HEK293T (cell line): ENCODE data around the gene EPHB1.

ENCODE experiments used
- CTCF ChIA-PET: fragments of 350-600 bp; formaldehyde crosslinking; extraction: SDS; loops from one replicate; lab custom pipeline; 2021; ENCODE audit warnings: antibody characterized with exemption, inconsistent platforms; lab: Yijun Ruan, JAX
- POLR2A ChIA-PET: fragments of 350-600 bp; formaldehyde crosslinking; extraction: SDS; loops from one replicate; lab custom pipeline; 2020; ENCODE audit warnings: antibody characterized with exemption, inconsistent platforms; lab: Yijun Ruan, JAX
- DNase-seq: peaks from one replicate; pipeline ENCODE4 v3.0.0; 2012; ENCODE audit warnings: mixed read lengths; ENCODE audit errors: extremely low spot score
- ARNT ChIP-seq: fragments of 450-650 bp; IDR thresholded peaks from 2 replicates; pipeline ENCODE4 v1.6.1; 2017; ENCODE audit warnings: mild to moderate bottlenecking
- BHLHE40 ChIP-seq: fragments of 450-650 bp; IDR thresholded peaks from 2 replicates; pipeline ENCODE4 v1.6.1; 2016; ENCODE audit warnings: mild to moderate bottlenecking, moderate library complexity, borderline replicate concordance
- CTBP1 ChIP-seq: fragments of 450-650 bp; IDR thresholded peaks from 2 replicates; pipeline ENCODE4 v1.6.1; 2016; ENCODE audit warnings: borderline replicate concordance
- ELF4 ChIP-seq: fragments of 450-650 bp; IDR thresholded peaks from 2 replicates; pipeline ENCODE4 v1.6.1; 2017; ENCODE audit warnings: antibody characterized with exemption
- FOXA1 ChIP-seq: fragments of 450-650 bp; IDR thresholded peaks from 2 replicates; pipeline ENCODE4 v1.6.1; 2016; ENCODE audit warnings: mild to moderate bottlenecking
- FOXK2 ChIP-seq: fragments of 450-650 bp; IDR thresholded peaks from 2 replicates; pipeline ENCODE4 v1.6.1; 2016; ENCODE audit warnings: mild to moderate bottlenecking
- FOXM1 ChIP-seq: fragments of 450-650 bp; IDR thresholded peaks from 2 replicates; pipeline ENCODE4 v1.6.1; 2017; ENCODE audit warnings: mild to moderate bottlenecking, borderline replicate concordance
- HDGF ChIP-seq: fragments of 450-650 bp; IDR thresholded peaks from 2 replicates; pipeline ENCODE4 v1.6.1; 2017; ENCODE audit warnings: antibody characterized with exemption, borderline replicate concordance
- L3MBTL2 ChIP-seq: fragments of 450-650 bp; conservative IDR thresholded peaks from 2 replicates; pipeline ENCODE4 v1.6.1; 2016; ENCODE audit warnings: mild to moderate bottlenecking
- LEF1 ChIP-seq: fragments of 450-650 bp; IDR thresholded peaks from 2 replicates; pipeline ENCODE4 v1.6.1; 2017; ENCODE audit warnings: mild to moderate bottlenecking, borderline replicate concordance
- NFRKB ChIP-seq: fragments of 450-650 bp; IDR thresholded peaks from 2 replicates; pipeline ENCODE4 v1.6.1; 2016; ENCODE audit warnings: mild to moderate bottlenecking, moderate library complexity
- PKNOX1 ChIP-seq: fragments of 450-650 bp; IDR thresholded peaks from 2 replicates; pipeline ENCODE4 v1.6.1; 2016
- SP1 ChIP-seq: fragments of 450-650 bp; IDR thresholded peaks from 2 replicates; pipeline ENCODE4 v1.6.1; 2017
- SUZ12 ChIP-seq: fragments of 450-650 bp; IDR thresholded peaks from 2 replicates; pipeline ENCODE4 v1.6.1; 2016; ENCODE audit warnings: mild to moderate bottlenecking
- TARDBP ChIP-seq: fragments of 450-650 bp; IDR thresholded peaks from 2 replicates; pipeline ENCODE4 v1.6.1; 2016
- ZNF384 ChIP-seq: fragments of 450-650 bp; IDR thresholded peaks from 2 replicates; pipeline ENCODE4 v1.6.1; 2016

EPHB1 gene

GRCh38 chr3:134916276-134916961 is 121.4 kb downstream of the EPHB1 start:
- ChIA-PET POLR2A (no interaction called here), CTCF (no interaction called here)
- no peak for DNase-seq
- TF ChIP-seq NFRKB (no peak), ARNT (no peak), CTBP1 (no peak), FOXA1 (no peak), FOXK2 (no peak), L3MBTL2 (no peak), SP1 (no peak), FOXM1 (no peak), LEF1 (no peak), ELF4 (no peak), HDGF (no peak), SUZ12 (no peak), BHLHE40 (no peak)

- POLR2A ChIA-PET: no interaction called here
- no peak for TF ChIP-seq HDGF
- TF ChIP-seq SP1: no peak
- no peak for TF ChIP-seq SUZ12
- CTCF ChIA-PET: no interaction called here
- no peak for DNase-seq
Observed at GRCh38 chr3:134917631-134918030, 122.6 kb downstream of the EPHB1 start.

- TF ChIP-seq SUZ12: no peak
- TF ChIP-seq TARDBP: no peak
- TF ChIP-seq FOXA1: no peak
- no peak for TF ChIP-seq HDGF
- TF ChIP-seq ARNT: no peak
- TF ChIP-seq NFRKB: no peak
- no peak for TF ChIP-seq PKNOX1
- no peak for TF ChIP-seq L3MBTL2
- no peak for TF ChIP-seq SP1
- TF ChIP-seq BHLHE40: no peak
- ChIA-PET POLR2A (no interaction called here), CTCF (no interaction called here)
- no peak for DNase-seq
Observed at GRCh38 chr3:134918441-134918840, 123.4 kb downstream of the EPHB1 start.

- POLR2A ChIA-PET: no interaction called here
- CTCF ChIA-PET: no interaction called here
- DNase-seq: no peak
- no peak for TF ChIP-seq L3MBTL2
- no peak for TF ChIP-seq PKNOX1
- TF ChIP-seq CTBP1: no peak
- no peak for TF ChIP-seq FOXK2
- no peak for TF ChIP-seq SP1
- no peak for TF ChIP-seq ARNT
- no peak for TF ChIP-seq ZNF384
- no peak for TF ChIP-seq ELF4
- TF ChIP-seq FOXM1: no peak
- TF ChIP-seq HDGF: no peak
- no peak for TF ChIP-seq SUZ12
- TF ChIP-seq LEF1: no peak
- no peak for TF ChIP-seq FOXA1
- TF ChIP-seq NFRKB: no peak
Observed at GRCh38 chr3:134922101-134922500, 127.0 kb downstream of the EPHB1 start.

GRCh38 chr3:134922866-134923265 is 127.8 kb downstream of the EPHB1 start:
- POLR2A ChIA-PET: no interaction called here

GRCh38 chr3:134923286-134923685 is 128.2 kb downstream of the EPHB1 start:
- DNase-seq: no peak
- ChIA-PET POLR2A (no interaction called here), CTCF (no interaction called here)
- TF ChIP-seq L3MBTL2: no peak
- no peak for TF ChIP-seq LEF1
- no peak for TF ChIP-seq BHLHE40
- no peak for TF ChIP-seq FOXM1
- TF ChIP-seq ZNF384: no peak
- TF ChIP-seq SP1: no peak
- no peak for TF ChIP-seq HDGF
- TF ChIP-seq ELF4: no peak
- no peak for TF ChIP-seq TARDBP
- no peak for TF ChIP-seq ARNT
- TF ChIP-seq SUZ12: no peak
- no peak for TF ChIP-seq NFRKB
- TF ChIP-seq FOXA1: no peak
- no peak for TF ChIP-seq CTBP1
- TF ChIP-seq PKNOX1: no peak
- TF ChIP-seq FOXK2: no peak

More at GRCh38 chr3:134922866-134923265, 127.8 kb downstream of the EPHB1 start:
- CTCF ChIA-PET: no interaction called here
- DNase-seq: no peak
- TF ChIP-seq ARNT (no peak), TARDBP (no peak), BHLHE40 (no peak), FOXM1 (no peak), ZNF384 (no peak), HDGF (no peak), CTBP1 (no peak), PKNOX1 (no peak)
